Stomach (tissue), 4 donors: ENCODE data around the gene OPCML.

Experiments
- EP300 ChIP-seq: sonication (generic); formaldehyde crosslinking; IDR thresholded peaks from one replicate; pipeline ENCODE4 v1.6.1; 2017; ENCODE audit warnings: antibody characterized with exemption
- POLR2A ChIP-seq, 4 donors: fragments of 450-650 bp; IDR thresholded peaks; one replicate each; pipeline ENCODE4 v1.6.1; 2016; ENCODE audit warnings: antibody characterized with exemption in 4 of 4, control low read depth in 2 of 4, mild to moderate bottlenecking in 1 of 4, moderate library complexity in 1 of 4

DNA sequence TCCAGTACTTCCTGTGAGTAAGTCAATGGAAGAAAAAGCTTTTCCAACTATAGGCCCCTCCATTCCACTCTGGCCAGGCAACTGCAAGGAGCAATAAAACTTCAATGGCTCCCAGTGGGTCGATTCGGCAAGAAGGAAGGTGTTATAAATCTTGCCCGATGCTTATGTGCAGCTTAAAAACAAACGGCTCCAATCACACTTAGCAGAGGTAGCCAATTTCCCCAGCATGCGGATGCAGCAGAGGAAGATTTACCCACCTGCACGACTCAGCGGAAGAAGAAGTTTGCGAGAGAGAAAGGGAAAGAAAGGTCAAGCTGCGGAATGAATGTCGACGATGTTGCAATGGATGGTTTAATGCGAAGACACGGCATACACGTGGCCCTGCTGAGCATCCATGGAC is 141.5 kb downstream of the OPCML start:
- TF ChIP-seq POLR2A (IDR thresholded peaks at IDR 0.05) (no peak), EP300 (no peak)
